Astrocyte (in vitro differentiated cells and primary cell): ENCODE results near the gene CTNNA3.

Source experiments
- EZH2 ChIP-seq: IDR thresholded peaks from 2 replicates; pipeline ENCODE4 v1.6.1; 2012; ENCODE audit warnings: mild to moderate bottlenecking, low read length, inconsistent platforms; ENCODE audit not compliant: insufficient read depth
- TF ChIP-seq, protein P1 (sequence below): IDR thresholded peaks from 2 replicates; pipeline ENCODE4 v1.5.1; 2011; ENCODE audit warnings: low read depth, mild to moderate bottlenecking, inconsistent platforms, low read length, moderate library complexity; ENCODE audit not compliant: insufficient read depth

GRCh38 chr10:67011981-67012380 is 684.0 kb downstream of the CTNNA3 start:
- TF ChIP-seq, protein P1, sequence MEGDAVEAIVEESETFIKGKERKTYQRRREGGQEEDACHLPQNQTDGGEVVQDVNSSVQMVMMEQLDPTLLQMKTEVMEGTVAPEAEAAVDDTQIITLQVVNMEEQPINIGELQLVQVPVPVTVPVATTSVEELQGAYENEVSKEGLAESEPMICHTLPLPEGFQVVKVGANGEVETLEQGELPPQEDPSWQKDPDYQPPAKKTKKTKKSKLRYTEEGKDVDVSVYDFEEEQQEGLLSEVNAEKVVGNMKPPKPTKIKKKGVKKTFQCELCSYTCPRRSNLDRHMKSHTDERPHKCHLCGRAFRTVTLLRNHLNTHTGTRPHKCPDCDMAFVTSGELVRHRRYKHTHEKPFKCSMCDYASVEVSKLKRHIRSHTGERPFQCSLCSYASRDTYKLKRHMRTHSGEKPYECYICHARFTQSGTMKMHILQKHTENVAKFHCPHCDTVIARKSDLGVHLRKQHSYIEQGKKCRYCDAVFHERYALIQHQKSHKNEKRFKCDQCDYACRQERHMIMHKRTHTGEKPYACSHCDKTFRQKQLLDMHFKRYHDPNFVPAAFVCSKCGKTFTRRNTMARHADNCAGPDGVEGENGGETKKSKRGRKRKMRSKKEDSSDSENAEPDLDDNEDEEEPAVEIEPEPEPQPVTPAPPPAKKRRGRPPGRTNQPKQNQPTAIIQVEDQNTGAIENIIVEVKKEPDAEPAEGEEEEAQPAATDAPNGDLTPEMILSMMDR = no peak
- TF ChIP-seq EZH2 = no peak
